ENCODE data around the gene RBFOX2.

RBFOX2 gene

GRCh38 chr22:35860087-35860733 lies 168.4 kb downstream of the RBFOX2 start:
- no peak overlapping the region for H3K9ac ChIP-seq (ENCODE audit: low read length)
- no peaks in the 10 kb centered on the region for H3K27me3 ChIP-seq (ENCODE audit: control insufficient read depth, insufficient read depth, low read length)
- H3K4me3 ChIP-seq (ENCODE audit: low read length): no peak overlapping the region
- no peaks in the 10 kb centered on the region for H3K36me3 ChIP-seq (ENCODE audit: control insufficient read depth, insufficient read depth, low read length)
- no peak overlapping the region for H3K27ac ChIP-seq (ENCODE audit: low read depth, low read length)
- H3K4me1 ChIP-seq (ENCODE audit: control insufficient read depth, insufficient read depth, low read length): peaks cover 12% of the 10 kb centered on the region

- H3K4me1 ChIP-seq (ENCODE audit: control insufficient read depth, insufficient read depth, low read length): peaks cover 15% of the 10 kb centered on the region
- no peak overlapping the region for H3K9ac ChIP-seq (ENCODE audit: low read length)
- no peaks in the 10 kb centered on the region for H3K27me3 ChIP-seq (ENCODE audit: control insufficient read depth, insufficient read depth, low read length)
- no peak overlapping the region for H3K4me3 ChIP-seq (ENCODE audit: low read length)
- no peak overlapping the region for H3K27ac ChIP-seq (ENCODE audit: low read depth, low read length)
- H3K36me3 ChIP-seq (ENCODE audit: control insufficient read depth, insufficient read depth, low read length): no peaks in the 10 kb centered on the region
These were observed 174.3 kb downstream of the RBFOX2 start for GRCh38 chr22:35854334-35854733.

GRCh38 chr22:35852076-35852475 lies 176.5 kb downstream of the RBFOX2 start:
- Histone ChIP-seq H3K4me1 (ENCODE audit: control insufficient read depth, insufficient read depth, low read length) (peaks cover 14% of the 10 kb centered on the region), H3K27ac (ENCODE audit: low read depth, low read length) (no peak overlapping the region), H3K27me3 (ENCODE audit: control insufficient read depth, insufficient read depth, low read length) (no peaks in the 10 kb centered on the region), H3K4me3 (ENCODE audit: low read length) (no peak overlapping the region), H3K36me3 (ENCODE audit: control insufficient read depth, insufficient read depth, low read length) (no peaks in the 10 kb centered on the region), H3K9ac (ENCODE audit: low read length) (no peak overlapping the region)

GRCh38 chr22:35850831-35851230 lies 177.8 kb downstream of the RBFOX2 start:
- H3K9ac ChIP-seq (ENCODE audit: low read length): no peak overlapping the region

GRCh38 chr22:35846804-35847203 lies 181.8 kb downstream of the RBFOX2 start:
- Histone ChIP-seq H3K4me1 (ENCODE audit: control insufficient read depth, insufficient read depth, low read length) (peaks cover 14% of the 10 kb centered on the region), H3K27ac (ENCODE audit: low read depth, low read length) (no peak overlapping the region), H3K9ac (ENCODE audit: low read length) (no peak overlapping the region), H3K27me3 (ENCODE audit: control insufficient read depth, insufficient read depth, low read length) (no peaks in the 10 kb centered on the region), H3K36me3 (ENCODE audit: control insufficient read depth, insufficient read depth, low read length) (no peaks in the 10 kb centered on the region), H3K4me3 (ENCODE audit: low read length) (no peak overlapping the region)

More at GRCh38 chr22:35850831-35851230, 177.8 kb downstream of the RBFOX2 start:
- Histone ChIP-seq H3K4me1 (ENCODE audit: control insufficient read depth, insufficient read depth, low read length) (peaks cover 14% of the 10 kb centered on the region), H3K27ac (ENCODE audit: low read depth, low read length) (peak overlapping the region; percentile 64), H3K27me3 (ENCODE audit: control insufficient read depth, insufficient read depth, low read length) (no peaks in the 10 kb centered on the region), H3K4me3 (ENCODE audit: low read length) (no peak overlapping the region), H3K36me3 (ENCODE audit: control insufficient read depth, insufficient read depth, low read length) (no peaks in the 10 kb centered on the region)

GRCh38 chr22:35844886-35845285 lies 183.7 kb downstream of the RBFOX2 start:
- Histone ChIP-seq H3K36me3 (ENCODE audit: control insufficient read depth, insufficient read depth, low read length) (no peaks in the 10 kb centered on the region), H3K4me1 (ENCODE audit: control insufficient read depth, insufficient read depth, low read length) (peaks cover 8% of the 10 kb centered on the region), H3K27ac (ENCODE audit: low read depth, low read length) (no peak overlapping the region), H3K4me3 (ENCODE audit: low read length) (no peak overlapping the region), H3K27me3 (ENCODE audit: control insufficient read depth, insufficient read depth, low read length) (no peaks in the 10 kb centered on the region), H3K9ac (ENCODE audit: low read length) (no peak overlapping the region)

GRCh38 chr22:35842954-35843353 lies 185.7 kb downstream of the RBFOX2 start:
- Histone ChIP-seq H3K27me3 (ENCODE audit: control insufficient read depth, insufficient read depth, low read length) (no peaks in the 10 kb centered on the region), H3K4me3 (ENCODE audit: low read length) (no peak overlapping the region), H3K4me1 (ENCODE audit: control insufficient read depth, insufficient read depth, low read length) (peaks cover 7% of the 10 kb centered on the region), H3K9ac (ENCODE audit: low read length) (no peak overlapping the region), H3K36me3 (ENCODE audit: control insufficient read depth, insufficient read depth, low read length) (no peaks in the 10 kb centered on the region), H3K27ac (ENCODE audit: low read depth, low read length) (no peak overlapping the region)

GRCh38 chr22:35842519-35842913 lies 186.1 kb downstream of the RBFOX2 start:
- no peaks in the 10 kb centered on the region for H3K36me3 ChIP-seq (ENCODE audit: control insufficient read depth, insufficient read depth, low read length)
- H3K27me3 ChIP-seq (ENCODE audit: control insufficient read depth, insufficient read depth, low read length): no peaks in the 10 kb centered on the region
- no peak overlapping the region for H3K27ac ChIP-seq (ENCODE audit: low read depth, low read length)
- H3K4me1 ChIP-seq (ENCODE audit: control insufficient read depth, insufficient read depth, low read length): peaks cover 7% of the 10 kb centered on the region
- no peak overlapping the region for H3K4me3 ChIP-seq (ENCODE audit: low read length)
- no peak overlapping the region for H3K9ac ChIP-seq (ENCODE audit: low read length)

- Histone ChIP-seq H3K4me3 (ENCODE audit: low read length) (no peak overlapping the region), H3K27ac (ENCODE audit: low read depth, low read length) (peak overlapping the region; percentile 8), H3K36me3 (ENCODE audit: control insufficient read depth, insufficient read depth, low read length) (no peaks in the 10 kb centered on the region), H3K9ac (ENCODE audit: low read length) (no peak overlapping the region), H3K4me1 (ENCODE audit: control insufficient read depth, insufficient read depth, low read length) (peaks cover 7% of the 10 kb centered on the region), H3K27me3 (ENCODE audit: control insufficient read depth, insufficient read depth, low read length) (no peaks in the 10 kb centered on the region)
These were observed 186.6 kb downstream of the RBFOX2 start for GRCh38 chr22:35841907-35842518.

GRCh38 chr22:35840302-35840739 lies 188.3 kb downstream of the RBFOX2 start:
- no peaks in the 10 kb centered on the region for H3K36me3 ChIP-seq (ENCODE audit: control insufficient read depth, insufficient read depth, low read length)
- H3K27ac ChIP-seq (ENCODE audit: low read depth, low read length): peak overlapping the region; percentile 65
- H3K4me3 ChIP-seq (ENCODE audit: low read length): peak overlapping the region; percentile 54
- H3K27me3 ChIP-seq (ENCODE audit: control insufficient read depth, insufficient read depth, low read length): no peaks in the 10 kb centered on the region
- H3K9ac ChIP-seq (ENCODE audit: low read length): no peak overlapping the region
- peaks cover 19% of the 10 kb centered on the region for H3K4me1 ChIP-seq (ENCODE audit: control insufficient read depth, insufficient read depth, low read length)

GRCh38 chr22:35839841-35840301 lies 188.8 kb downstream of the RBFOX2 start:
- H3K27ac ChIP-seq (ENCODE audit: low read depth, low read length): peak overlapping the region; percentile 65
- H3K4me1 ChIP-seq (ENCODE audit: control insufficient read depth, insufficient read depth, low read length): peaks cover 23% of the 10 kb centered on the region
- H3K27me3 ChIP-seq (ENCODE audit: control insufficient read depth, insufficient read depth, low read length): no peaks in the 10 kb centered on the region
- H3K4me3 ChIP-seq (ENCODE audit: low read length): peak overlapping the region; percentile 54
- no peaks in the 10 kb centered on the region for H3K36me3 ChIP-seq (ENCODE audit: control insufficient read depth, insufficient read depth, low read length)
- H3K9ac ChIP-seq (ENCODE audit: low read length): no peak overlapping the region

GRCh38 chr22:35838855-35839576 lies 189.6 kb downstream of the RBFOX2 start:
- Histone ChIP-seq H3K4me3 (ENCODE audit: low read length) (peak overlapping the region; percentile 54), H3K9ac (ENCODE audit: low read length) (no peak overlapping the region)

More at GRCh38 chr22:35838855-35839576, 189.6 kb downstream of the RBFOX2 start:
- Histone ChIP-seq H3K27me3 (ENCODE audit: control insufficient read depth, insufficient read depth, low read length) (no peaks in the 10 kb centered on the region), H3K36me3 (ENCODE audit: control insufficient read depth, insufficient read depth, low read length) (no peaks in the 10 kb centered on the region), H3K4me1 (ENCODE audit: control insufficient read depth, insufficient read depth, low read length) (peaks cover 29% of the 10 kb centered on the region), H3K27ac (ENCODE audit: low read depth, low read length) (peak overlapping the region; percentile 65)
